Stimulated activated CD4-positive, alpha-beta T cell treated with anti-CD3 and anti-CD28 coated beads, TNF-alpha, amount 100 ng/mL, for 24 hours (primary cell): ENCODE results near the gene EPO.

Experiments used
- DNase-seq, 3 experiments: peaks; one replicate each; pipeline ENCODE4 v3.0.0-alpha.2; 2020; ENCODE audit warnings: low read depth in 3 of 3

The EPO gene

DNA sequence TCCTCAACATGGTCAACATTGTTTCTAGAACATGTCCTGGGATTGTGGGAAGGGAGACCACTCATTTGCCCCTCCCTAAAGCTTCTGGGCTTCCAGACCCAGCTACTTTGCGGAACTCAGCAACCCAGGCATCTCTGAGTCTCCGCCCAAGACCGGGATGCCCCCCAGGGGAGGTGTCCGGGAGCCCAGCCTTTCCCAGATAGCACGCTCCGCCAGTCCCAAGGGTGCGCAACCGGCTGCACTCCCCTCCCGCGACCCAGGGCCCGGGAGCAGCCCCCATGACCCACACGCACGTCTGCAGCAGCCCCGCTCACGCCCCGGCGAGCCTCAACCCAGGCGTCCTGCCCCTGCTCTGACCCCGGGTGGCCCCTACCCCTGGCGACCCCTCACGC, at the start of gene EPO:
EPO (plus strand) TSS at position 190 of the 392 bp plus-strand sequence. CDS start 513 bp downstream, outside the sequence.
- DNase-seq: no peak

DNA sequence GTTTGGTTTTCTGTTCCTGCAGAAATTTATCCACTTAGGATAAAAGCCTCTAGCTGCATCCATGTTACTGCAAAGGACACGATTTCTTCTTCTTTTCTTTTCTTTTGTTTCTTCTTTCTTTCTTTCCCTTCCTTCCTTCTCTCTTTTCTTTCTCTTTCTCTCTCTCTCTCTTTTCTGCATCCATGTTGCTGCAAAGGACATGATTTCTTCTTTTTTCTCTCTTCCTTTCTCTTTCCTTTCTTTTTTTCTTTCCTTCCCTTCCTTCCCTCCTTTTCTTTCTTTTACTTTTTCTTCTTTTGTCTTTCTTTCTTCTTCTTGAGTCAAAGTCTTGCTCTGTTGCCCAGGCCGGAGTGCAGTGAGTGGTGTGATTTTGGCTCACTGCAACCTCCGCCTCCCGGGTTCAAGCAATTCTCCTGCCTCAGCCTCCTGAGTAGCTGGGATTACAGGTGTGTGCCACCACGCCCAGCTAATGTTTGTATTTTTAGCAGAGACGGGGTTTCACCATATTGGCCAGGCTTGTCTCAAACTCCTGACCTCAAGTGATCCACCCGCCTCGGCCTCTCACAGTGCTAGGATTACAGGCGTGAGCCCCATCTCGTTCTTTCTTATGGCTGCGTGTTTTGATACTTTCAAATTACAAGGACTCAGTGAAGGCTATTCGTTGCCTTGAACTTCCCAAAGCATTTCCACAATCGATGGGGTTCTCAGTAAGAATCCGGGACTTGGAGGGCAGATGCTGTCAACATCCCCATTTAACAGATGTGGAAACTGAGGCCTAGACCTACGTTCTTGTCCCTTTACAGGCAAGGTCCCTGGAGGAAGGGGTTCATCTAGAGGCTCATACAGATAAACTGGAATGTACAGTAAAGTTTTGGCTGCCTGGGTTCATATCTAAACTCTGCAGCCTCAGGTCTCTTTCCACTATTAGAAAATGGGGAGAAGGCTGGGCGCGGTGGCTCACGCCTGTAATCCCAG, 48.6 kb upstream of the EPO start:
- no peak for DNase-seq

DNA sequence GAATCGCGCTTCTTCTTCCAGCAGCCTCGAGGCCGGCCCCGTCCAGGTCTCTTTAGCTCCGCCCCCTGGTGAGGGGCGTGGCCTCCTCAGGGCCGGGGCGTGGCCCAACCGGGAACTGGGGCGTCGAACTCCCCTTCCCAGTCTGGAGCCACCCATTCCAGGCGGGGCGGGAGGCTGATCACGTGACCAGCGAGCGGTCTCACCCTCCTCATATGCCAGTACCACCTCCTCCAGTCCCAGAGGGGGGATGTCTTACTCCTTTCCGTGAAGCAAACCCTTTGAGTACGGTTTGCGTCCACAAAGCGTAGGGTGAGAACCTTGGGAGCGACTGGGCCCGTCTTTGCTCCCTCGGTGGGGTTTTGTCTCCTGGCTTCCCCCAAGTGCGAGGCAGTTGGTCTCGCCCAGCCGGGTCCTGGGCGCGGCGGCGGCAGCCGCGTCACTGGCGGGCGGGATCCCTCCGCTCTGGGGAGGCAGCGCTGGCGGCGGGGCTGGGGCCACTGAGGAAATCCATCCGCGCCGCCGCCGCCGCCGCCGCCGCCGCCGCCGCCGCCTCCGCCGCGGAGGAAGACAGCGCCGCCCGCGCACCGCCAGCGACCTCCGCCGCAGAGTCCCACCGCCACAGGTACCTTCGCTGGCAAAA, 46.8 kb upstream of the EPO start, which contains the start of gene GNB2:
GNB2 (plus strand) TSS at position 439 of the 640 bp plus-strand sequence. CDS start 2,526 bp downstream, outside the sequence.
- DNase-seq: peak; percentile 98 to 99 (median 99)

DNA sequence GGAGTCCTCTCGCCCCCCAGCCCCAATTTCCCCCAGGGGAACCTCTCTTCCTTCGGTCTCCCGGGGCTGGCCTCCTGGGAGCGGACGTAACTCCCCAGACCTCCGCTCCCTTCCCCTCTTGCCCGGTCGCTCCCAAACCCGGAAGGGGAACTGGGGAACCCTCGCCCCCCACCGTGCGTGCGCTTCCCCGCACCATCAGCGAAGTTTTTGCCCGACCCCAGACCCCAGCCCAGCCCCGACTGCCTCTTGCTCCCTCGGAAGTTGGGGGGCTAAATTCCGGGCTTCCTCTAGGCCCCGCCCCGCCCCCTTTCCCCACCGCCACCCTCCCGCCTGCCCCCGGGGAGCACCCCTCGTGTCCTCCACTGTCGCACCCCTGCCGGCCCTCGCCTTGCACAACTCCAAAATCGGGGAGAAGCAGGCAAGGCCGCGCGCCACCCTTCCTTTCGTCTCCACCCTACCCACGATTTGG, 46.3 kb upstream of the EPO start:
- peak in 1 of 3 experiments; percentile 43 for DNase-seq

DNA sequence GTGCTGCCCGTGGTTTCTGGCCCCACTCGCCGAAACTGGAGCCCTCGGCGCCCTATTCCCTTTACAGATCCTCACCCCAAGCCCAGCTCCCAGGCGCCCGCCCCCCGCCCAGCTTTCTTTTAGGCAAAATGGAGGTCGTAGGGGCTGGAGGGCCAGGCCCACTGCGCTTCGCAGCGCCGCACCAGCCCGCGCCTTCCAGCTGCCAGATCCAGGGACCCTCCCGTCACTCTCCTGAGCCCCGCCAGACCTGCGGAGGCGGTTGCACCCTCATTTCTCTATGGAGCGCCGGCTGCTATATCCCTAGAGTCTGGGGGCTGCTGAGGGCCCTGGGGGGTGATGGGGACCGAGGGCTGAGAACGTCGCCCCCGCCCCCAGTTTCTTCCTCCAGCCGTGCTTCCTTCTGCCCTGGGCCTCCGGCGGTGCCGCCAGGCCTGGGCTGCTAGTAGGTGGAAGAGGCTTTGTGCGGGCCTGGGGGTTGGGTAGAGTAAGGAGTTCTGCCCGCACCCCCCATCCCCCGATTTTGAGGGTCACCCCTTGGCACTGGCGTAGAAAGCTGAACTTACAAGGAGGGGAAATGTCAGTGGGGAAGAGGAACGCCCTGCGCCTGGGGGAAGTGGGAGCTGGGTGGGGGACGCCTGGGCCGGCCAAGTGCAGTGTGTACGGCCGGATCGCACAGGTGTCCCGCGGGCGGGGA, 45.7 kb upstream of the EPO start:
- DNase-seq: no peak

DNA sequence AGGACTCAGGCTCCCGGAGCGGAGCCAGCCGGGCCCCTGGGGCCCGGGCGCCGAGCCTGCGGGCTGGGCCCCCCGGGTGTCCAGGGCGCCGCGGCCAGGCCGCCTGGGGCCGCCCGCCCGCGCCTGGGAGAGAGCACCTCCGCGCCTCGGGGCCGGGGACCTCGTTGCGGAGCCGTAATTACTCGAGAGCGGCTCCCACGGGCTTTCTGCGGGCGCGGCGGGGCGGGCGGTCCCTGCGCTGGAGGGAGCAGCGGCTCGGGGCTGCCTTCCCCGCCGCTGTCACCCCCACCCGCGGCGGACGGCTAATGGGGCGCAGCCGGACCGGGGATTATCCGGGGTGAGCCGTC, 45.2 kb upstream of the EPO start:
- no peak for DNase-seq

DNA sequence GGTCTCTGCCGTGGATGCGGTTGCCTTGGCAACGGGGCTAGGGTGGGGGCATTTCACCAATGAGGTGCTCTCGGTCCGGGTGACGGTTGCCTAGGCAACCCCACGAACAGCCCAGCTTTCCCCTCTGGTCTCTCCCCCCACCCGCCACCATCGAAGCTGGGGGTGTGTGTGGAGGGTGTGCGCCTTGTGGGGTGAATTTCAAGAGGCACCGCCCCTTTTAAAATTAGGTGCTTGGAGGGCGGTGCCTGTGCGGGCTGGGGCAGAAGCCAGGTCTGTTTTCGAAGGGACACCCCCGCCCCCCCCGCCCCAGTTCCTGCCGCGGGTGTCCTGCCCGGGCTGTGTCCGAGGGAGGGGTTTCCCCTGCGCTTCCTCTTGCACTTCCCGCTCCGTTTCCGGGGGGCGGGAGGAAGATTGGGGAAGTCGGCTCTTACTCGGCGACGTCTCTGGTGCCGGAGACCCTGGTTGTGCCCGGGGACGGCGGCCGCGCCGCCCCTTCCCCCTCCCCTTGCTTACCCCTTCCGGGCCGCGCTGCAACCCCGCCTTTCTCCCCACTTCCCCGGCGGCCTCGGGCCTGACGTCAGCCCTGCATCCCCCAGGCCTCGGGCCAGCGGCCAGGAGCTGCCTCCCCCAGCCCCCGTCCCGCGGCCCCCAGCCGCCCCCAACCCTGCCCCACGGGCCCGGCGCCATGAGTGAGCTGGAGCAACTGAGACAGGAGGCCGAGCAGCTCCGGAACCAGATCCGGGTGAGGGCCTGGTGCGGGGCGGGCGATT, 44.5 kb upstream of the EPO start:
- DNase-seq: peak; percentile 57 to 82 (median 64)

DNA sequence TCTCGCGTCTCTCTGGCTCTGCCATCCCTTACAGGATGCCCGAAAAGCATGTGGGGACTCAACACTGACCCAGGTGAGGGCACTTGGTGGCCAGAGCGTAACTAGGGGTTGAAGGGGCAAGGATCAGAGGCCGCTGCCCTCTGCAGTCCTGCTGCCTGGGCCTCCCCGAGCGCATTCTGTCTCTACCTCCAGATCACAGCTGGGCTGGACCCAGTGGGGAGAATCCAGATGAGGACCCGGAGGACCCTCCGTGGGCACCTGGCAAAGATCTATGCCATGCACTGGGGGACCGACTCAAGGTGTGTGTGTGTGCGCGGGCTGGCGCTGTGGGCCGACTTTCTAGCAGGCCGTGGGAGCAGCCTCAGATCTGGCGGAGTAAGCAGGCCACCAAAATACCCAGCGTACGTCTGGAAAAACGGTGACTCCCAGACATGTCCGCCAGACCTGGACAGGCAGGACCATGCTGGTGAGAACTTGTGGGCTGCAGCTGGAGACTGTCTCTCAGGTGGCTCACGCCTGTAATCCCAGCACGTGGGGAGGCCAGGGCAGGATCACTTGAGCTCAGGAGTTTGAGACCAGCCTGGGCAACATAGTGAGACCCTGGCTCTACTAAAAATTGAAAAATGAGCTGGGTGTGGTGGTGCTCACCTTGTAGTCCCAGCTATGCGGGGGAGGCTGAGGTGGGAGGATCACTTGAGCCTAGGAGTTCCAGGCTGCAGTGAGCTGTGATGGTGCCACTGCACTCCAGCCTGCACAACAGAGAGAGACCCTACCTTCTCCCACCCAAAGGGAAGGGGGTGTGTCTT, 43.6 kb upstream of the EPO start:
- no peak for DNase-seq

DNA sequence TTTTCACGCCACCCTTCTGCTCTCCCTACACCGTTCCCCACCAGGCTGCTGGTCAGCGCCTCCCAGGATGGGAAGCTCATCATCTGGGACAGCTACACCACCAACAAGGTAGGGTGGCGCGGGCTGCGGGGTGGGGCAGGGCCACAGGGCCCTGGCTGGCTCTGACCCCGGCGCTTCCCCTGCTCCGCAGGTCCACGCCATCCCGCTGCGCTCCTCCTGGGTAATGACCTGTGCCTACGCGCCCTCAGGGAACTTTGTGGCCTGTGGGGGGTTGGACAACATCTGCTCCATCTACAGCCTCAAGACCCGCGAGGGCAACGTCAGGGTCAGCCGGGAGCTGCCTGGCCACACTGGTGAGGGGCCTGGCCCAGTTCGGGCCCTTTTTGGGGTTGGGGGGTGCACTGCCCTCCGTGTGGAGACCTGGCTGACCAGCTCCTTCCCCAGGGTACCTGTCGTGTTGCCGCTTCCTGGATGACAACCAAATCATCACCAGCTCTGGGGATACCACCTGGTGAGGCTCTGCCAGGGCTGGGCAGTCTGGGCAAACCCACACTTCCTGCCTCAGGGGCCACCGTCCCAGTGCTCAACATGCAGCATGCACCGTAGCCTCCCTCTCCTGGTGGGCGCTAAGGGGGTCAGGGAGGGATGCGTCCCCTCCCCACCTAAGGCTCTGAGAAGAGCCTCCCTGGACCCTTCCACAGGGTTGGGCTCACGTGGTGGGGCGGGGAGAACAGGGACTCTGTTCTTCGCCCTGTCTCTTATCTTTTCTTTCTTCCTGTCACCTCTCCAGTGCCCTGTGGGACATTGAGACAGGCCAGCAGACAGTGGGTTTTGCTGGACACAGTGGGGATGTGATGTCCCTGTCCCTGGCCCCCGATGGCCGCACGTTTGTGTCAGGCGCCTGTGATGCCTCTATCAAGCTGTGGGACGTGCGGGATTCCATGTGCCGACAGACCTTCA, 42.7 kb upstream of the EPO start:
- DNase-seq: no peak

DNA sequence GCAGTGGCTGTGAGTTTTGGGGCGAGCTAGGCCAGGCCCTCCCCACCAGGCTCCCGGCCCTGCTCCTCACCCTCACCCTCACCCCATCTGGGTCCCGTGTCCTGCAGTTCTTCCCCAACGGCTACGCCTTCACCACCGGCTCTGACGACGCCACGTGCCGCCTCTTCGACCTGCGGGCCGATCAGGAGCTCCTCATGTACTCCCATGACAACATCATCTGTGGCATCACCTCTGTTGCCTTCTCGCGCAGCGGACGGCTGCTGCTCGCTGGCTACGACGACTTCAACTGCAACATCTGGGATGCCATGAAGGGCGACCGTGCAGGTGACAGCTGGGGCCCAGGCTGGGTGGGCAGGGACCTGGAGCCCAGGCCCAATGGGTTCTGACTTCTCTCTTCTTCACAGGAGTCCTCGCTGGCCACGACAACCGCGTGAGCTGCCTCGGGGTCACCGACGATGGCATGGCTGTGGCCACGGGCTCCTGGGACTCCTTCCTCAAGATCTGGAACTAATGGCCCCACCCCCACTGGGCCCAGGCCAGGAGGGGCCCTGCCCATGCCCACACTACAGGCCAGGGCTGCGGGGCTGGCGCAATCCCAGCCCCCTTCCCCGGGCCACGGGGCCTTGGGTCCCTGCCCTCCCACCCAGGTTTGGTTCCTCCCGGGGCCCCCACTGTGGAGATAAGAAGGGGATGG, 41.8 kb upstream of the EPO start:
- no peak for DNase-seq

DNA sequence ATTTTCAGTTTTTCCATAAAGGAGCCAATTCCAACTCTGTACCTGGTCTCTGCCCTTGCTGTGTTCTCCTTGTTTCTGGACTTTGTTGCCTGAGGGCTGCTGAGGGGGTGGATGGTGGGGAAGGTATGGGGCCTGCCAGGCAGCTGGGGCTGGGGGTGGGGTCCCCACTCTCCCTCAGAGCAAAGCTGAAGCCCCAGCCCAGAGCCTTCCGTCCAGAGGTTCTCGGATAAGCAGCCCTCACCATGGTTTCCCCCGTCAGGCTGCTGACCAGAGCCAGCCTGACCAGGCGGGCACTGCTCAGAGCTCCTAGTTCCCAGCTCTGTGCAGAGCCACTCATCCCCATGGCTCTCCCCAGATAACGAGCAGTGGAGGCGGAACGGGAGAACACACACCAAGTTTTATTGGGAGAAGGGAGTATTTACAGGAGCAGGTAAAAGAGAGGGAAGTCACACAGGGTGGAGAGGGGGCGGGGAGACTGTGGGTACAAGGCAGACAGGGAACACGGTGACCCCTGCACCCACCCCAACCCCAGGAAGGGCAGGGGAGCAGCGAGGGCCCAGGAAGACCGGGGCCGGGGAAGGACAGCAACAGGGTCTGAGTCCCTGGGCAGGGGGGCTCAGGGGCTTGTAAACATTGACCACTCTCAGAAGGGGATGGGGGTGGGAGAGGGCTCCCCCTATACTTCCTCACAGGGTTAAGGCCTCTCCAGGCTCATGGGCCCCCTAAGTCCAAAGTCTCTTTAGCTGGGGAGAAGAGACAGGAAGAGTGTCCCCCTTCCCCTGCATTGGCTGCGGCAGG, 40.9 kb upstream of the EPO start:
- no peak for DNase-seq

DNA sequence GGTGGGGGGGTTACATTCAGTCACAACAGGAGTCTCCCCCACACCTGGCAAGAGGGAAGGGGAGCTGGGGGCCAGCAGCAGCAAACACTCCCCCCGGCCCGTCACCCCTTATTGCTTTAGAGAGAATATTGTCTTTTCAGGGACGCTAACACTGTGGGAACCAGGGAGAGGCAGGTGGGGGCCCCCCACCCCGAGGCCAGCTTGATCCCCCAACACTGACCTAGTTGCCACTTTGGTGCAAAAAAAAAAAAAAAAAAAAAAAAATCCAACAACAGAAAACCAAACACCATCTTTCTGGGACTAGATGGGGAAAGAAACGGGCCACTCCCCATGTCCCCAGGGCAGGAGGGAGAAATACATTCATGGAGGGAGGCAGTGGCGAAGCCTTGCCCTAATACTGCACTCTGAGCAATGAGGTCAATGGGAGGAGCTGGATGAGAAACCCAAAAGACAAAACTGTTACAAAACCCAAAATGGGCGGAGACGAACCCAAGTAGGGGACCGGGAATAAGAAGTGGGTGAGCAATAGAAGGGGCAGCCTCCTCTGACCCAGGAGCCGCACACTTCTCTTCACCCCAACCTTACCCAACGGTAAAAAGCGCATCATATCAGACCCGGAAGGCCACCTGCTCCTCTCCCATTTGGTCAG, 40.2 kb upstream of the EPO start:
- DNase-seq: no peak

DNA sequence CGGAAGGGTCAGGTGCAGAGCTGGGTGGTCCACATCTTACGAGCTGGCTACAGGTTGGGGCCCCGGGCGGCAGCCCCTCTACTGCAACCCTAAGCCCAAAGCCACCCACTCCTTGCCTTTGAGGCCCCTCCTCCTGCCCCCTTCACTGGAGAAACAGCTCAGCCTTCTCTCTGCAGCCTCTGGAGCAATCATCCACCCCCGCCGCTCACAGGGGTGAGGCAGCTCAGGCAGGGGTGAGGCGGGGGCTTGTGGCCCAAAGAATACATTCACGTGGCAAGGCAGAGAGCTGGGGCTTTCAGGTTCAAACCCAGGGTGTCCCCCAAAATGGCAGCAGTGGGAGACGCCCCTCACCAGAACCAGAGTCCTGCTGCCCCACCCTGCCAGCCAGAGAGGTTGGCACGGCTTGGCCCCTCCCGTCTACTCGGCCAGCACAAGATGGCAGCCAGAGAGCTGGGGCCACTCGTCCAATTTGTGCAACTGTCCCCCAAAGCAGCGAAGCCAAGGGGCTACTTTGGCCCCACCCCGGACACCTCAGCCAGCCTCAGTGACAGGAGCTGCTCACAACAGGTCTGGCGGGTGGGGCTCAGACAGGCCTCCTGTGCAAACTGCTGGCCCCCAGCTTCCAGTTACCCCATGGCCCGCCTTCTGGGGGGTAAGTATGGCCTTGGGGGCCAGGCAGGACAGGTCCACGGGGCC, 39.5 kb upstream of the EPO start:
- no peak for DNase-seq

DNA sequence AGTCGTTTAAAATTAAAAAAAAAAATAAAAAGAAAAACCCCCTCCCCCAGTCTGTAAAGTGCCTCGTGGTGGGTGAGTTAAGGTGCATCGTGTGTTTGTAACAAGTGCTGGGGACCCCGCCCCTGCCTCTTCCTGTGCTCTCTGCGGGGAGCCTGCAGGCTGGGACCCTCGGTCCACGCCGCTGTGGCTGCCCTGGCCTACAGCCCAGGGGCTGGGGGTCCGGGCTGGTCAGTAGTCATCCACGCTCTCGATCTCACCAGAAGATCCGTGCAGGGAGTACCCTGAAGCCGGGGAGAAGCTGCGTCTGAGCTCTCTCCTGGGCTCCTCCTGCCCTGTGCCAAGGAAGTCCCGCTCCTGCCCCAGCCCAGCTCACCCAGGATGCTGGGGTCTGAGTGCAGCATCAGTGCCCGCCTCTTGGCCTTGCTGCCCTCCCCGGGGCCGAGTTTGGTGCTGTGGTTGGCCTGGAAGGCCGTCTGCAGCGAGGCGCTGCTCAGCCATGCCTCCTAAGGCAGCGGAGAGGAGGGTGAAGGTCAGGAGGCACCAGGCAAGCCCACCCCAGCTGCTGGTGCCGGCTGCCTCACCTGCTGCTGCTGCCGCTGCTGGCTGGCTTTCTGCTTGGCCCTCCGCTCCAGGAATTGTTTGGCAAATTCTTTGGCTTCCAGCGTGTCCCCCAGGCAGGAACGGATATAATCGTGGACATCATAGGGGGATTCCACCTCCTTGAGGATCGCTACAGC, 38.6 kb upstream of the EPO start:
- no peak for DNase-seq

DNA sequence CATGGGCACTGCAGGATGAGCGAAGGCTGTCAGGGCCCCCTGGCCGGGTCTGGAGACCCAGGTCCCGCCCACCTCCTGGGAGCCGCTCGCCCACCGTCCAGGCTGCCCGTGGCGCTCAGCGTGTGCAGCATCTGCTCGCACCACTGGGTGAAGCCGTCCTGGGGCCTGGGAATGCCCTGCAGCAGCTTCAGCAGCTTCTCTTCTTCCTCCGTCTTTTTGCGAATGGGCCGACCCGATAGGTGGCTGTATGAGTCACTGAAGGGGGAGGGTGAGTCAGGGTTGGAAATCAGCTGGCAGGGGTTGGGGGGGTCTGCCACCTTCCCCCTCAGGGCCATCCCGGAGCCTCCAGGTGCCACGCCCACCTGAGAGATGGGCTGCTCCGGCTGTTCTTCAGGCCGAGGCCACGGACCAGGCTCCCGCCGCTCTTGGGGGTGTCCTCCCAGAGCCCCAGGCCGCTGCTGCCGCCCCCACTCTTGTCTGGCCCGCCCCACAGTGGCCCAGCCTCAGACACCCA, 38.0 kb upstream of the EPO start:
- no peak for DNase-seq
